ENCODE results near the gene LPA.

DNA sequence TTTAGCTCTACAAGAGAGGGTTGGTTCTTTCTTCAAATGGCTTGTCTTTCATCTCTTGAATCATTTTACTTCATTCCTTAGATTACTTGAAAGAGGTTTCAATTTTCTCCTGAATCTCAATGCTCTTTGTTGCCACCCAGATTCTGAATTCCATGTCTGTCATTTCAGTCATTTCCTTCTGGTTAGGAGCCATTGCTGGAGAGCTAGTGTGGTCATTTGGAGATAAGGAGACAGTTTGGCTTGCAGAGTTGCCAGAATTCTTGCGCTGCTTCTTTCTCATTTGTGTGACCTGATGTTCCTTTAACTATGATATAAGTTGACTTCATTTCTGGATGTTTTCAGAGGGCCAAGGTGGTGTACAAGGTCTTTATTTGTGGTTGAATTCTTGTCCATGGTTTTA is 158.1 kb downstream of the LPA start:
- TF ChIP-seq CTCF (IDR thresholded peaks at IDR 0.05; ENCODE audit: low read depth, low read length): no peak
- no peak for TF ChIP-seq EZH2phosphoT487 (IDR thresholded peaks at IDR 0.05; ENCODE audit: low read depth)
